H1 (cell line): Measurements from ENCODE around the gene TWIST2. TPM values are rescaled to one million over a fixed set of nuclear protein-coding genes. Genes with fewer than 3 reads are reported as not detected.

ENCODE experiments used
- CTCF ChIA-PET: fragments of 300-600 bp; sonication (Branson Sonifier 250); formaldehyde crosslinking; loops from one replicate; lab custom pipeline; 2021; ENCODE audit not compliant: partially characterized antibody; lab: Charles Lee
- POLR2A ChIA-PET: fragments of 300-600 bp; sonication (Branson Sonifier 250); formaldehyde crosslinking; loops from one replicate; lab custom pipeline; 2021; ENCODE audit warnings: inconsistent platforms; ENCODE audit not compliant: partially characterized antibody; lab: Charles Lee
- DNase-seq, 2 experiments: peaks; one replicate each; pipeline versions ENCODE4 v3.0.0 to v3.0.0-alpha.2; 2010 to 2022; ENCODE audit warnings: low spot score in 2 of 2, low read depth in 1 of 2, mixed read lengths in 1 of 2
- FAIRE-seq: peaks from 2 replicates; lab custom pipeline; 2011; peaks lifted over from hg19 to GRCh38; lab: Jason Lieb, UNC
- H2AFZ ChIP-seq: 2 replicates; pipeline ENCODE4 v1.8.1; 2012; ENCODE audit warnings: low read length, inconsistent platforms
- H2AK5ac ChIP-seq: 2 replicates; pipeline ENCODE4 v1.6.1; 2013; ENCODE audit warnings: low read depth, low read length
- H2BK120ac ChIP-seq: replicated peaks from 2 replicates; pipeline ENCODE3; 2013; ENCODE audit warnings: low read depth, low read length, inconsistent platforms
- H2BK12ac ChIP-seq: 2 replicates; pipeline ENCODE4 v1.6.1; 2013; ENCODE audit warnings: low read depth, low read length
- H2BK15ac ChIP-seq: 2 replicates; pipeline ENCODE4 v1.6.1; 2013; ENCODE audit warnings: low read length
- H2BK20ac ChIP-seq: 2 replicates; pipeline ENCODE4 v1.6.1; 2013; ENCODE audit warnings: low read length
- H2BK5ac ChIP-seq: 2 replicates; pipeline ENCODE4 v1.6.1; 2013; ENCODE audit warnings: low read depth, low read length
- H3K14ac ChIP-seq: 2 replicates; pipeline ENCODE4 v1.6.1; 2013; ENCODE audit warnings: inconsistent platforms; ENCODE audit not compliant: insufficient read length
- H3K18ac ChIP-seq: 2 replicates; pipeline ENCODE4 v1.6.1; 2013; ENCODE audit warnings: low read length; ENCODE audit errors: extremely low read depth
- H3K23ac ChIP-seq: 2 replicates; pipeline ENCODE4 v1.6.1; 2013; ENCODE audit warnings: inconsistent platforms; ENCODE audit not compliant: insufficient read length
- H3K23me2 ChIP-seq: 2 replicates; pipeline ENCODE4 v1.6.1; 2013; ENCODE audit warnings: low read depth, low read length
- H3K27ac ChIP-seq: 2 replicates; pipeline ENCODE4 v1.6.1; 2011; ENCODE audit warnings: low read depth, low read length, inconsistent platforms
- H3K27me3 ChIP-seq, 4 experiments: replicated peaks in 1 of 4; 1 replicate in 1 of 4; 2 replicates in 3 of 4; pipeline versions ENCODE4 v1.6.1 to v1.8.1; 2011 to 2013; ENCODE audit warnings: low read length in 3 of 4, mild to moderate bottlenecking in 3 of 4, inconsistent platforms in 2 of 4, mixed read lengths in 2 of 4, moderate library complexity in 1 of 4; ENCODE audit not compliant: control insufficient read depth in 3 of 4, insufficient read depth in 3 of 4; ENCODE audit errors: extremely low read depth in 1 of 4
- H3K36me3 ChIP-seq, 4 experiments: 2 replicates each; pipeline versions ENCODE4 v1.6.1 to v1.8.1; 2011 to 2013; ENCODE audit warnings: mild to moderate bottlenecking in 4 of 4, low read length in 3 of 4, moderate library complexity in 2 of 4, control low read depth in 1 of 4, inconsistent platforms in 1 of 4; ENCODE audit not compliant: insufficient read depth in 4 of 4, control insufficient read depth in 2 of 4
- H3K4ac ChIP-seq: replicated peaks from 2 replicates; pipeline ENCODE3; 2013; ENCODE audit warnings: low read length, low read depth, mixed read lengths, inconsistent platforms; ENCODE audit not compliant: insufficient read length
- H3K4me1 ChIP-seq, 4 experiments: replicated peaks in 1 of 4; 1 replicate in 1 of 4; 2 replicates in 3 of 4; pipeline versions ENCODE4 v1.6.1 to v1.8.1; 2011 to 2013; ENCODE audit warnings: low read length in 3 of 4, inconsistent platforms in 2 of 4, mixed read lengths in 1 of 4; ENCODE audit not compliant: insufficient read depth in 4 of 4, control insufficient read depth in 3 of 4
- H3K4me2 ChIP-seq, 2 experiments: 2 replicates each; pipeline versions ENCODE4 v1.6.1 to v1.8.1; 2011 to 2013; ENCODE audit warnings: low read depth in 2 of 2, low read length in 2 of 2, control low read depth in 1 of 2, inconsistent platforms in 1 of 2, mild to moderate bottlenecking in 1 of 2; ENCODE audit not compliant: insufficient read depth in 1 of 2
- H3K4me3 ChIP-seq, 4 experiments: fragments of 200-600, 300-600 bp in 1 of 4; sonication (generic), shearing (Covaris generic), sonication (Bioruptor Twin) in 1 of 4; 2 replicates each; pipeline versions ENCODE4 v1.5.1 to v1.8.1; 2011 to 2016; ENCODE audit warnings: low read length in 4 of 4, low read depth in 3 of 4, control low read depth in 2 of 4, inconsistent platforms in 2 of 4, mild to moderate bottlenecking in 2 of 4, mixed read lengths in 1 of 4, moderate library complexity in 1 of 4; ENCODE audit not compliant: insufficient read depth in 2 of 4; ENCODE audit errors: extremely low read depth in 1 of 4
- H3K56ac ChIP-seq: replicated peaks from 2 replicates; pipeline ENCODE3; 2013; ENCODE audit warnings: low read depth, mild to moderate bottlenecking, mixed read lengths, low read length, inconsistent platforms; ENCODE audit not compliant: insufficient read length
- H3K79me1 ChIP-seq: 2 replicates; pipeline ENCODE4 v1.6.1; 2013; ENCODE audit warnings: low read depth, low read length, control low read depth
- H3K79me2 ChIP-seq, 2 experiments: 2 replicates each; pipeline versions ENCODE4 v1.6.1 to v1.8.1; 2012 to 2013; ENCODE audit warnings: low read length in 2 of 2, mild to moderate bottlenecking in 2 of 2, inconsistent platforms in 1 of 2; ENCODE audit not compliant: insufficient read depth in 2 of 2, control insufficient read depth in 1 of 2
- H3K9ac ChIP-seq, 4 experiments: replicated peaks in 1 of 4; 1 replicate in 1 of 4; 2 replicates in 3 of 4; pipeline versions ENCODE4 v1.6.1 to v1.8.1; 2011 to 2013; ENCODE audit warnings: low read depth in 3 of 4, low read length in 3 of 4, control low read depth in 2 of 4, mild to moderate bottlenecking in 2 of 4, moderate library complexity in 2 of 4, inconsistent platforms in 1 of 4; ENCODE audit errors: extremely low read depth in 1 of 4
- H3K9me3 ChIP-seq, 2 experiments: 2 replicates each; pipeline versions ENCODE4 v1.6.1 to v1.8.1; 2012 to 2013; ENCODE audit warnings: mild to moderate bottlenecking in 2 of 2, moderate library complexity in 2 of 2, control low read depth in 1 of 2, inconsistent platforms in 1 of 2, low read depth in 1 of 2, low read length in 1 of 2, mixed read lengths in 1 of 2; ENCODE audit not compliant: insufficient read depth in 2 of 2
- H4K20me1 ChIP-seq, 2 experiments: replicated peaks in 1 of 2; 2 replicates each; pipeline versions ENCODE3 to v1.8.1; 2011 to 2013; ENCODE audit warnings: inconsistent platforms in 2 of 2, low read length in 2 of 2, mild to moderate bottlenecking in 1 of 2; ENCODE audit not compliant: insufficient read depth in 2 of 2, control insufficient read depth in 1 of 2
- H4K5ac ChIP-seq: 2 replicates; pipeline ENCODE4 v1.6.1; 2013; ENCODE audit warnings: low read length, low read depth, mixed read lengths, inconsistent platforms; ENCODE audit not compliant: insufficient read length
- H4K8ac ChIP-seq: 2 replicates; pipeline ENCODE4 v1.8.0; 2013; ENCODE audit warnings: mild to moderate bottlenecking, moderate library complexity, low read length, inconsistent platforms; ENCODE audit not compliant: insufficient read depth; ENCODE audit errors: extremely low read depth
- H4K91ac ChIP-seq: replicated peaks from 2 replicates; pipeline ENCODE3; 2013; ENCODE audit warnings: low read length, mixed read lengths, inconsistent platforms; ENCODE audit not compliant: insufficient read length
- NRF1 ChIP-seq: IDR thresholded peaks from 2 replicates; pipeline ENCODE4 v1.6.1; 2011; ENCODE audit warnings: mild to moderate bottlenecking, low read depth, low read length, improper control_type of control experiment
- POLR2A ChIP-seq, 2 experiments: IDR thresholded peaks; 1 replicate in 1 of 2; 2 replicates in 1 of 2; pipeline ENCODE4 v1.6.1; 2011; ENCODE audit warnings: low read depth in 2 of 2, low read length in 2 of 2, mild to moderate bottlenecking in 2 of 2; ENCODE audit errors: control extremely low read depth in 1 of 2
- SIX5 ChIP-seq: IDR thresholded peaks from 2 replicates; pipeline ENCODE4 v1.6.1; 2011; ENCODE audit warnings: mild to moderate bottlenecking, low read depth, low read length
- SRF ChIP-seq: IDR thresholded peaks from 2 replicates; pipeline ENCODE4 v1.6.1; 2011; ENCODE audit warnings: mild to moderate bottlenecking, low read depth, low read length, moderate library complexity
- TBP ChIP-seq: IDR thresholded peaks from 2 replicates; pipeline ENCODE4 v1.6.1; 2011; ENCODE audit warnings: low read depth, low read length, improper control_type of control experiment
- WGBS, 2 experiments: shearing (Covaris generic) in 1 of 2; methylation state at CpG; one replicate each; pipeline versions ENCODE4 v1.1.6 to v1.1.7; 2013 to 2015; ENCODE audit warnings: low lambda C conversion rate in 2 of 2, mixed read lengths in 2 of 2, inconsistent platforms in 1 of 2, low coverage in 1 of 2, missing lambda C conversion rate in 1 of 2; ENCODE audit not compliant: insufficient replicate concordance in 2 of 2, insufficient coverage in 1 of 2, insufficient read length in 1 of 2; ENCODE audit errors: extremely low coverage in 1 of 2, missing lambda C conversion rate in 1 of 2; 5-methylcytosine and 5-hydroxymethylcytosine counted together
- polyA plus RNA-seq, 7 experiments: library from polyadenylated mRNA; depleted of rRNA in 3 of 7; stranded (reverse) in 5 of 7; unstranded in 2 of 7; fragments of >200 nt in 5 of 7; fragments of 200-250 nt in 2 of 7; gene quantifications; 1 replicate in 5 of 7; 2 replicates in 1 of 7; 4 replicates in 1 of 7; pipeline versions ENCODE4 v1.2.1 to v1.2.3, GENCODE V29; 2011 to 2013; ENCODE audit warnings: missing spikeins in 2 of 7, mixed read lengths in 2 of 7
- total RNA-seq: library from RNA; stranded (reverse); fragmentation: NEBNext Ultra II Directional; extraction: Animal tissue kit (Norgen Biotek cat#: 25700); gene quantifications from 2 replicates; pipeline ENCODE4 v1.2.1, GENCODE V29; 2021
- TF ChIP-seq, protein P1 (sequence below), 3 experiments: IDR thresholded peaks; 1 replicate in 2 of 3; 2 replicates in 1 of 3; pipeline versions ENCODE4 v1.5.1 to v1.6.1; 2011; ENCODE audit warnings: low read length in 3 of 3, mild to moderate bottlenecking in 3 of 3, inconsistent platforms in 2 of 3, low read depth in 1 of 3, moderate library complexity in 1 of 3; ENCODE audit not compliant: insufficient read depth in 1 of 3; ENCODE audit errors: control extremely low read depth in 1 of 3
- TF ChIP-seq, protein P2 (sequence below): IDR thresholded peaks from 2 replicates; pipeline ENCODE4 v1.6.1; 2011; ENCODE audit warnings: low read depth, mild to moderate bottlenecking, low read length; ENCODE audit not compliant: insufficient read depth

Gene TWIST2
- total and polyA plus RNA-seq, 2 of the 8 experiments (the other 6 are each of a cell fraction or from before 2014, with no cell fraction given) = 2.6 to 4.3 TPM

DNA sequence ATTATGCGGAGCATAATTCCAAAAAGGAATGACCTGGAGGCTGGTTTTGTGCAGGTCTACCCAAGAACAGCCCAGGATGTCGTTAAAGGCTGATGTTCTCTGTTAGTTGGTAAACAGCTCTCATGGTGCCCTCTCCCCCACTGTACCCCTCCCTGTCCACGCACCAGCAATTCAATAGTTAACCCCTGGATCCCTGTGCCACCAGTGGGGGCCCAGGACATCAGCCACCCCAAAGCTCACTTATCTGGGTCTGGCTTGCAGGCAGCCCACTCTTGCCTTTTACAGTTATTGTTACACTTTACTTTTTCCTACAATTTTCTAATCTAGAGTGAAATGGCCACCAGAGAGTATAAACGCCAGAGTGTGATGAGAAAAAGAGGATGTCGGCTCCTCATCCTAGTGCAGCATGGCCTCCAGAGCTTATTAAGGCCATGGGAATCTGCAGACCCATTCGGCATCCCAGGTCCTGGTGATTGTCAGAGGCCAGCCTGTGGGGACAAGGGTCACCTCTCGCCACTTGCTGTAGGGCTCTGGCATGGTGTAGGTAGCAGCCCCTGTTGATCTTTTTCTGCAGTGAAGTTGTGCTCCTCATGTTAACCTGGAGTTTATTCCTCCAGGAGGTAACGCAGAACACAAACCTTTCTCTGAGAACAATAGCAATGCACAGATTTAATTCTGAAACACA lies 30.3 kb downstream of the TWIST2 start:
- Histone ChIP-seq H3K4me3 (no peak overlapping the region), H2AFZ (no peak overlapping the region), H4K91ac (no peak overlapping the region), H4K5ac (no peak overlapping the region), H3K27ac (no peak overlapping the region), H3K14ac (no peak overlapping the region), H3K27me3 (no peaks in the 10 kb centered on the region), H3K79me2 (no peaks in the 10 kb centered on the region), H4K20me1 (no peaks in the 10 kb centered on the region), H3K79me1 (no peaks in the 10 kb centered on the region), H2BK120ac (no peak overlapping the region), H2BK12ac (no peak overlapping the region), H3K23ac (no peak overlapping the region), H2BK20ac (no peak overlapping the region), H3K4ac (no peak overlapping the region), H3K9ac (no peak overlapping the region), H2AK5ac (no peak overlapping the region), H2BK15ac (no peak overlapping the region), H3K56ac (no peak overlapping the region), H4K8ac (no peak overlapping the region), H3K23me2 (no peaks in the 10 kb centered on the region), H3K9me3 (no peaks in the 10 kb centered on the region), H3K18ac (no peak overlapping the region), H3K4me1 (no peaks in the 10 kb centered on the region), H3K4me2 (no peak overlapping the region), H2BK5ac (no peak overlapping the region), H3K36me3 (no peaks in the 10 kb centered on the region)
- no peak for DNase-seq
- POLR2A ChIA-PET = no interaction called here
- FAIRE-seq = no peak
- 90% methylated on average over 8 of the region's 8 CpGs; no CpG with 5 or more reads in 1 of the 2 experiments for WGBS, 2 experiments
- CTCF ChIA-PET = interaction anchor here (0.9 kb wide), 1 partner anchor 10 kb away, joined by 3 read pairs; no protein-coding TSS in a partner anchor
- TF ChIP-seq SIX5 (no peak), NRF1 (no peak), TBP (no peak), SRF (no peak), POLR2A (IDR thresholded peaks at IDR 0.05; ENCODE audit: control extremely low read depth in 1 of 2, low read depth in 2 of 2, low read length in 2 of 2) (no peak)
- TF ChIP-seq, protein P1, sequence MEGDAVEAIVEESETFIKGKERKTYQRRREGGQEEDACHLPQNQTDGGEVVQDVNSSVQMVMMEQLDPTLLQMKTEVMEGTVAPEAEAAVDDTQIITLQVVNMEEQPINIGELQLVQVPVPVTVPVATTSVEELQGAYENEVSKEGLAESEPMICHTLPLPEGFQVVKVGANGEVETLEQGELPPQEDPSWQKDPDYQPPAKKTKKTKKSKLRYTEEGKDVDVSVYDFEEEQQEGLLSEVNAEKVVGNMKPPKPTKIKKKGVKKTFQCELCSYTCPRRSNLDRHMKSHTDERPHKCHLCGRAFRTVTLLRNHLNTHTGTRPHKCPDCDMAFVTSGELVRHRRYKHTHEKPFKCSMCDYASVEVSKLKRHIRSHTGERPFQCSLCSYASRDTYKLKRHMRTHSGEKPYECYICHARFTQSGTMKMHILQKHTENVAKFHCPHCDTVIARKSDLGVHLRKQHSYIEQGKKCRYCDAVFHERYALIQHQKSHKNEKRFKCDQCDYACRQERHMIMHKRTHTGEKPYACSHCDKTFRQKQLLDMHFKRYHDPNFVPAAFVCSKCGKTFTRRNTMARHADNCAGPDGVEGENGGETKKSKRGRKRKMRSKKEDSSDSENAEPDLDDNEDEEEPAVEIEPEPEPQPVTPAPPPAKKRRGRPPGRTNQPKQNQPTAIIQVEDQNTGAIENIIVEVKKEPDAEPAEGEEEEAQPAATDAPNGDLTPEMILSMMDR (IDR thresholded peaks at IDR 0.05; ENCODE audit: control extremely low read depth in 1 of 3, insufficient read depth in 1 of 3, low read depth in 1 of 3, low read length in 3 of 3) = no peak
- TF ChIP-seq, protein P2, sequence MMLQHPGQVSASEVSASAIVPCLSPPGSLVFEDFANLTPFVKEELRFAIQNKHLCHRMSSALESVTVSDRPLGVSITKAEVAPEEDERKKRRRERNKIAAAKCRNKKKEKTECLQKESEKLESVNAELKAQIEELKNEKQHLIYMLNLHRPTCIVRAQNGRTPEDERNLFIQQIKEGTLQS = no peak
